GM10266 (cell line): ENCODE measurements around the gene RNF220.

Source experiments
- DNase-seq: peaks from one replicate; pipeline ENCODE4 v3.0.0; 2012; ENCODE audit errors: extremely low spot score
- CTCF ChIP-seq: IDR thresholded peaks from 2 replicates; pipeline ENCODE4 v1.5.1; 2012; ENCODE audit warnings: mild to moderate bottlenecking, low read depth; ENCODE audit not compliant: control insufficient read depth, insufficient read depth; ENCODE audit errors: missing control alignments

RNF220 gene

GRCh38 chr1:44524655-44525500, 119.8 kb downstream of the RNF220 start:
- no peak for TF ChIP-seq CTCF

GRCh38 chr1:44526295-44527073, 121.4 kb downstream of the RNF220 start:
- no peak for TF ChIP-seq CTCF
- DNase-seq: no peak

More at GRCh38 chr1:44524655-44525500, 119.8 kb downstream of the RNF220 start:
- DNase-seq: no peak

- DNase-seq: no peak
- no peak for TF ChIP-seq CTCF
These were observed 126.9 kb downstream of the RNF220 start for GRCh38 chr1:44531785-44532566.

- TF ChIP-seq CTCF: no peak
- no peak for DNase-seq
These were observed 127.5 kb downstream of the RNF220 start for GRCh38 chr1:44532567-44532944.

GRCh38 chr1:44534771-44535170, 129.7 kb downstream of the RNF220 start:
- TF ChIP-seq CTCF: no peak

GRCh38 chr1:44536357-44537209, 131.5 kb downstream of the RNF220 start:
- DNase-seq: no peak
- no peak for TF ChIP-seq CTCF

More at GRCh38 chr1:44534771-44535170, 129.7 kb downstream of the RNF220 start:
- DNase-seq: no peak
